GM19193 (cell line): ENCODE results near the gene RGS10.
A peak's percentile ranks its signal among the peaks of the same experiment; 100 is the strongest.

Experiments used
- POLR2A ChIP-seq: IDR thresholded peaks from 4 replicates; pipeline ENCODE4 v1.6.1; 2011; ENCODE audit not compliant: insufficient read depth, insufficient read length; ENCODE audit errors: extremely low read depth

RGS10 gene

GRCh38 chr10:119523895-119524719 lies 18.4 kb downstream of the RGS10 start:
- no peak for TF ChIP-seq POLR2A

DNA sequence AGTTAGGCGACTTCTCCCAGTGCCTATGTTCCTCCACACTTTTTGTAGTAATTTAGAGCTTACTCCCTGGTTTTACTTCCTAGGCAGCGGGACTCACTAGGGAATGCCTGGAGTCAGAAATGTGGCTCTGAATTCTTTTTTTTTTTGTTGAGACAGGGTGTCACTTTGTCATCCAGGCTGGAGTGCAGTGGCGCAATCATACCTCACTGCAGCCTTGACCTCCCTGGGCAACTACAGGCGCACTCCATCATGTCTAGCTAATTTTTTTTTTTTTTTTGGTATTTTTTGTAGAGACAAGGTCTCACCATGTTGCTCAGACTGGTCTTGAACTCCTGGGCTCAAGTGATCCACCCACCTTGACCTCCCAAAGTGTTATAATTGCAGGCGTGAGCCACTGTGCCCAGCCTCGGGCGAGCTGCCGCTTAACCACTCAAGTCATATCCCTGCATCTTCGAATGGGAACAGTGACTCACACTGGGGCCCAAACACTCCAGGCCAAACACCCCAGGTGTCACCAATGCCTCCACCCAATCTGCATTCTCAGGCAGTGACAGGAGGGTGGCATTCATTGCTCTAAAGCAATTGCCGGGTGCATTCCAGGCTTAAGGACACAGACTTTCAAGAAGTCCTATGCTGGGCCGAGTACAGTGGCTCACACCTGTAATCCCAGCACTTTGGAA lies 19.6 kb downstream of the RGS10 start:
- no peak for TF ChIP-seq POLR2A

GRCh38 chr10:119521443-119522204 lies 20.9 kb downstream of the RGS10 start:
- no peak for TF ChIP-seq POLR2A

DNA sequence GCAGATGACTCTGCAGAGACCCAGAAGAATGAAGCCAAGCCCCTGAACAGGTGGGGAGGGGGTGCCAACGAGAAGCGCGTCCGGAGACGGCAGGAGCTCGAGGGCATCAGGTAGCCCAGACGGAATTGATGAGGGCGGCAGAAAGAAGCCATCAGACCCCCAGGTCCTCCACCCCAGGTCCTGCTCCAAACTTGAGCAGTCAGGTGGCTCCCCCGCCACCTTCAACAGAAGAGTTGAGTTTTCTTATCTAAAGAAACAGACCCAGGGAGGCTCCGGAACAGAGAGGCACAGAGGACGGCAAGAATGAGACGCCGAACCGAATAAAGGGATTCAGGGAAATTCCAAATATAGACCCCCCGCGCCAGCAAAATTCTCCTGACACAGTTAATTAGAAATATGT lies 22.2 kb downstream of the RGS10 start:
- no peak for TF ChIP-seq POLR2A

GRCh38 chr10:119518936-119519335 lies 23.6 kb downstream of the RGS10 start:
- TF ChIP-seq POLR2A, result no peak

DNA sequence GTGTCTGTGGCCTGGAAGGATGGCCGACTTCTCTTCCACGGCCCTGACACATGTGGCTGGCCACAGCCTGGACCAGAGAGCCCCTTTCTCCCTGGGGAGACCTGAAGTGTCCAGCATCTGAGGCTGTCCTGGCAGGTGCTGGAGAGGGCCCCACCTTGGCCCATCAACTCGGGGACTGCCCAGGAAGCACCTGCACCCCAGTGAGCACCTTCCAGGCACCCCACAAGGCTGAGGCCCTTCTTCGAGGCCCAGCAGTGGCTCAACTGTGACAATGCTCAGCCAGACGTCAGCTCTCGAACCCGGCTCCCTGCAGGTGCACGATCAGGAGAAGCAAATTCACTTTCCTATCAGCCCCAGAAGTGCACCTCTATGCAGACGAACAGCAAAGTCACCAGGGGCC lies 24.3 kb downstream of the RGS10 start:
- no peak for TF ChIP-seq POLR2A

DNA sequence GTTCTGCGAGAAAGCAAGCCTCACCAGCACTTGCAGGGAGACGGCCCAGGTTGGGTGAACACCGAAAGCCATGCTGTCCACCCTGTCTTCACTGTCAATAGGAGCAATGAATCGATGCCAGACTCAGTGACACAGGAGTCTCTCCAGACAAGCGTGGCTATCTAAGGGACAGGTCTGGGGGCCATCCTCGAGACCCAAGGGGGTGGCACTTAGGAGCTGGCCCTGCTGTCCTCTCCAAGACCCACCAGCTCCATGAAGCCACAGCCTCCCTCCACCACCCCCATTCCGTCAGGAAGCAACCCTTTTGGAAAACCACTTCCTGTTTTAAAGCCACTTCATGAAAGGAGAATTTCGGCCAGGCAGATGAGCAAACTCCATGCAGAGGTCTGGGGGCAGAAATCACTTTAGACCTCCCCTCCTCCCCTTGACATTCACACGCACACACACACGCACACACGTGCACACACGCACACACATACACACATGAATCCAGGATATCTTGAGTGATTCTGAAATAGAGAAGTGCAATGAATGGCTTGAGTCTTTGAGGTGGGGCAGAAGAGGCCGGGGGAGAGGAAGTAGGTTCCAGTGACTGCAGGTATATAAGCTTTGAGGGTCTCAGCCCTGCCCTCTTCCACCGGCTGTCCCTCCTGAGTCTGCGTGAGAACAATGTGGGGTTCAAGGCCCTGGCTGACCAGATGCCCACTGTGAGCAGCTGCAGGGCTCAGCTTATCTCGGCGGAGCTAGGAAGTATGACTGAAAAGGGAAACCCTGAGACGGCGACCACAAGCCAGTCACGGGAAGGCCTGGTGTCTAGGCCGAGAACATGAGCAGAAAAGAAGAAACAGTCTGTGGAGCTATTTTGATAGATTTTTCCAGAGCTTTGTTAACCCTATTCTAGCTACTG lies 25.0 kb downstream of the RGS10 start:
- no peak for TF ChIP-seq POLR2A

DNA sequence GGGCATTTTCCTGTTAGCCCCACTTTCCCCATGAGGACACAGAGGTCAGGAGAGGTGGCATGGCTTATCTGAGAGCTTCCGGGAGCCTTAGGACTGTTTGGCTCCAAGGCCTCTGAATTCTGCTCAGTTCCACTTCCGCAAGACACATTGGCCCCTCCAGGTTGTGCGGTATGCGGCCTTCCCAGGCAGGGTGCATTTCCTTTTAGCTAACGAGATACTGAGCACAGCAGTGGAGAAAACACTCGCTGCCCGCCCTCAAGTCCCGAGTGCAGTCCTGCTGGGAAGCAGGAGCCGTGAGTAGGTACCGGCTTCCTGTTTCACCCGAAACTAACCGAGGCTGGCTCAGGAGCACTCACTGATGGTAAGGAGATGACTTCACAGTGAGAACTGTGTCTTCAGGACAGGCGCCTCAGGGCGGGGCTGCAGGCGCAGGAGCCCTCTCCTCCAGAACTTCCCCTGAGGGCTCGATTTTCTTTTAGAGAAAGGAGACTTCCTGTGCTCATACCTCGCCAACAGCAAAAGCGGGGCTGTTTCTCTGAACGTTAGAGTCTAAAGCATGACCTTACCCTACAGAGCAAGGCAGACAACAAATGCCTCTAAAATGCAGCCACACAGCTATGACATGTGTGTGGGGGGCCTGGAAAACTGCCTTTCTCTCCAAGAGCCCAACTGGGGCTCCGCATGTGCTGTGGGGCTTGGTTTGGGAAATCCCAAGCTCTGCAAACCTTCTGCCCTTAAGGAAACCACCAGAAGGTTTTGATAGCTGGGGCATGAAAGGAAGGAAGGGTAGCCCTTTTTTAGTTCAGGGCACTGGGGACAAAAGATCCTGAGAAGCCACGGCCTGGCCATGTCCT lies 25.9 kb downstream of the RGS10 start:
- TF ChIP-seq POLR2A, result peak; percentile 54

GRCh38 chr10:119515511-119516045 lies 26.9 kb downstream of the RGS10 start:
- TF ChIP-seq POLR2A, result no peak

DNA sequence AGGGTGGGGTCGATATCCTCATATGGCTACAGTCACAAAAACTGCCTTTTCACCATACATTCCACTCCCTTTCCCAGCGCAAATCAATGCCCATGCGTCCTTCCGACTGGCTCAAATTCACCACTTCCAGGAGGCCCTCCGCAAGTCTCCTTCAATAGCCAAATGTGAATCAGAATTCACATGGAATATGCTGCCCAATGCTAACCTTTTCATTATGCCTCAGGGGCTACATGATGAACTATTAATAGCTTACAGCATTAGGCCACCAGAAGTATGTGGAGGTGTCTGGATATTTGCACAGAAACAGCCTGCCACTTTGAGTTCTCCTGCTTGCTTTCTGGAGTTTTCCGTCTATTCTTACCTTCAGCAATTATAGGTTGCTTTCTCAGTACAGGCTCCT lies 27.7 kb downstream of the RGS10 start:
- TF ChIP-seq POLR2A, result no peak

- no peak for TF ChIP-seq POLR2A
These were observed 30.5 kb downstream of the RGS10 start for GRCh38 chr10:119511828-119512515.

- no peak for TF ChIP-seq POLR2A
These were observed 32.5 kb downstream of the RGS10 start for GRCh38 chr10:119509909-119510451.
